ENCODE data around the gene MPI. TPM values are rescaled to one million over a fixed set of nuclear protein-coding genes. Genes with fewer than 3 reads are reported as not detected.

MPI gene
- total and polyA plus RNA-seq, 10 of the 15 experiments (the other 5 are each of a cell fraction or from before 2014, with no cell fraction given): 35.6 to 93.9 (median 44.1) TPM

DNA sequence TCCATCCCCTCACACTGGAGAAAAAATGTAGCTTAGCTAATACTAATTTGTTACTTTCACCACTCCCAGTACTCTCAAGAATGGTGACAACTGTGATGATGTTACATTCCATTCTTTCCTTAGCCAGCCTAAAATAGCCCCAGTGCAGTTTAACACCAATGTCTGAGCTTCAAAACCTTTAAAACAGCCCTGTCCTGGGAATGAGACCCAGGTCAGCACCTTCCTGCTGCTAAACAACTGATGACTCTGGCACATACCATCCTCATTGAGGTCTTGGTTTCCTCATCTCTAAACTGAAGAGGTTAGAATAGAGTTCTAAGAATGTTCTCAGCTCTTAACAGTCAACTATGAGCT, 20.5 kb upstream of the MPI start:
- CTCF ChIA-PET: interaction anchor here (0.6 to 11.2 kb wide), 17 partner anchors 10 to 89 kb away, joined by 3 to 129 read pairs (median 4); partner anchors contain the start of genes CSK, FAM219B and ULK3
- Histone ChIP-seq H3K27me3 (replicated peaks in 1 of 2; ENCODE audit: control insufficient read depth in 2 of 2, insufficient read depth in 2 of 2, low read length in 1 of 2) (no peaks in the 10 kb centered on the region), H3K79me2 (ENCODE audit: control insufficient read depth, insufficient read depth, low read length) (peaks cover 73% of the 10 kb centered on the region), H3K4me1 (ENCODE audit: control insufficient read depth, insufficient read depth, low read length) (peaks cover 40% of the 10 kb centered on the region), H4K20me1 (ENCODE audit: control insufficient read depth, insufficient read depth) (no peaks in the 10 kb centered on the region), H2AFZ (ENCODE audit: control insufficient read depth, low read depth, low read length) (no peak overlapping the region), H3K27ac (ENCODE audit: control insufficient read depth, insufficient read depth) (peak overlapping the region; percentile 94), H3K9ac (ENCODE audit: control insufficient read depth, insufficient read depth, low read length) (peak overlapping the region; percentile 59), H3K4me2 (ENCODE audit: control insufficient read depth, insufficient read depth) (peak overlapping the region; percentile 79), H3K4me3 (peak overlapping the region; percentile 66), H3K9me3 (replicated peaks; ENCODE audit: control insufficient read depth, insufficient read depth, low read length) (peaks cover 12% of the 10 kb centered on the region), H3K36me3 (ENCODE audit: control insufficient read depth in 2 of 2, insufficient read depth in 2 of 2, low read length in 1 of 2) (peaks cover 2 to 19% of the 10 kb centered on the region in 2 experiments; a peak in 3 of 4 replicates)
- FAIRE-seq (no peak), DNase-seq (ENCODE audit: low read depth, low spot score) (no peak), ATAC-seq (no peak)
- POLR2A ChIA-PET: interaction anchor here (0.6 to 5.2 kb wide), 22 partner anchors 11 to 657 kb away, joined by 3 to 80 read pairs (median 6); partner anchors contain the start of genes FAM219B, MPI and ULK3
- RAD21 ChIA-PET (ENCODE audit: unreplicated experiment): interaction anchor here (1.3 to 4.8 kb wide), 19 partner anchors 10 to 98 kb away, joined by 3 to 57 read pairs (median 10); partner anchors contain the start of genes CSK, FAM219B and ULK3
- in situ Hi-C loops (cut with MboI): no loop called here
- BruUV-seq (replicated peaks): no TSS peak
- intact Hi-C loops (cut with micrococcal nuclease; ENCODE audit: unreplicated experiment): no loop called here
- SMC1A ChIA-PET (ENCODE audit: uncharacterized antibody, unreplicated experiment): interaction anchor here (0.7 to 6.5 kb wide), 24 partner anchors 11 to 235 kb away, joined by 3 to 120 read pairs (median 5); partner anchors contain the start of genes FAM219B, MPI and ULK3
- TF ChIP-seq ZNF207 (IDR thresholded peaks at IDR 0.05; ENCODE audit: borderline replicate concordance) (no peak), E2F8 (IDR thresholded peaks at IDR 0.05; ENCODE audit: low read depth, partially characterized antibody) (no peak), RBBP5 (conservative IDR thresholded peaks at IDR 0.05) (no peak), EZH2 (IDR thresholded peaks at IDR 0.05; ENCODE audit: borderline replicate concordance, control insufficient read depth, low read depth, low read length) (no peak), NBN (IDR thresholded peaks at IDR 0.05) (no peak), NR2F1 (conservative IDR thresholded peaks at IDR 0.05) (no peak), ZSCAN29 (IDR thresholded peaks at IDR 0.05) (no peak), MTA2 (IDR thresholded peaks at IDR 0.05; ENCODE audit: low read depth) (no peak), USF2 (IDR thresholded peaks at IDR 0.05; ENCODE audit: borderline replicate concordance, low read depth, low read length) (no peak)
- TF ChIP-seq, protein P1, sequence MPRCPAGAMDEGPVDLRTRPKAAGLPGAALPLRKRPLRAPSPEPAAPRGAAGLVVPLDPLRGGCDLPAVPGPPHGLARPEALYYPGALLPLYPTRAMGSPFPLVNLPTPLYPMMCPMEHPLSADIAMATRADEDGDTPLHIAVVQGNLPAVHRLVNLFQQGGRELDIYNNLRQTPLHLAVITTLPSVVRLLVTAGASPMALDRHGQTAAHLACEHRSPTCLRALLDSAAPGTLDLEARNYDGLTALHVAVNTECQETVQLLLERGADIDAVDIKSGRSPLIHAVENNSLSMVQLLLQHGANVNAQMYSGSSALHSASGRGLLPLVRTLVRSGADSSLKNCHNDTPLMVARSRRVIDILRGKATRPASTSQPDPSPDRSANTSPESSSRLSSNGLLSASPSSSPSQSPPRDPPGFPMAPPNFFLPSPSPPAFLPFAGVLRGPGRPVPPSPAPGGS (IDR thresholded peaks at IDR 0.05; ENCODE audit: borderline replicate concordance, insufficient read depth, low read depth, low read length, poor library complexity, severe bottlenecking): no peak
- TF ChIP-seq, protein P2, sequence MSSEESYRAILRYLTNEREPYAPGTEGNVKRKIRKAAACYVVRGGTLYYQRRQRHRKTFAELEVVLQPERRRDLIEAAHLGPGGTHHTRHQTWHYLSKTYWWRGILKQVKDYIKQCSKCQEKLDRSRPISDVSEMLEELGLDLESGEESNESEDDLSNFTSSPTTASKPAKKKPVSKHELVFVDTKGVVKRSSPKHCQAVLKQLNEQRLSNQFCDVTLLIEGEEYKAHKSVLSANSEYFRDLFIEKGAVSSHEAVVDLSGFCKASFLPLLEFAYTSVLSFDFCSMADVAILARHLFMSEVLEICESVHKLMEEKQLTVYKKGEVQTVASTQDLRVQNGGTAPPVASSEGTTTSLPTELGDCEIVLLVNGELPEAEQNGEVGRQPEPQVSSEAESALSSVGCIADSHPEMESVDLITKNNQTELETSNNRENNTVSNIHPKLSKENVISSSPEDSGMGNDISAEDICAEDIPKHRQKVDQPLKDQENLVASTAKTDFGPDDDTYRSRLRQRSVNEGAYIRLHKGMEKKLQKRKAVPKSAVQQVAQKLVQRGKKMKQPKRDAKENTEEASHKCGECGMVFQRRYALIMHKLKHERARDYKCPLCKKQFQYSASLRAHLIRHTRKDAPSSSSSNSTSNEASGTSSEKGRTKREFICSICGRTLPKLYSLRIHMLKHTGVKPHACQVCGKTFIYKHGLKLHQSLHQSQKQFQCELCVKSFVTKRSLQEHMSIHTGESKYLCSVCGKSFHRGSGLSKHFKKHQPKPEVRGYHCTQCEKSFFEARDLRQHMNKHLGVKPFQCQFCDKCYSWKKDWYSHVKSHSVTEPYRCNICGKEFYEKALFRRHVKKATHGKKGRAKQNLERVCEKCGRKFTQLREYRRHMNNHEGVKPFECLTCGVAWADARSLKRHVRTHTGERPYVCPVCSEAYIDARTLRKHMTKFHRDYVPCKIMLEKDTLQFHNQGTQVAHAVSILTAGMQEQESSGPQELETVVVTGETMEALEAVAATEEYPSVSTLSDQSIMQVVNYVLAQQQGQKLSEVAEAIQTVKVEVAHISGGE (CRISPR knock-in tag; IDR thresholded peaks at IDR 0.05): no peak
- TF ChIP-seq, protein P3, sequence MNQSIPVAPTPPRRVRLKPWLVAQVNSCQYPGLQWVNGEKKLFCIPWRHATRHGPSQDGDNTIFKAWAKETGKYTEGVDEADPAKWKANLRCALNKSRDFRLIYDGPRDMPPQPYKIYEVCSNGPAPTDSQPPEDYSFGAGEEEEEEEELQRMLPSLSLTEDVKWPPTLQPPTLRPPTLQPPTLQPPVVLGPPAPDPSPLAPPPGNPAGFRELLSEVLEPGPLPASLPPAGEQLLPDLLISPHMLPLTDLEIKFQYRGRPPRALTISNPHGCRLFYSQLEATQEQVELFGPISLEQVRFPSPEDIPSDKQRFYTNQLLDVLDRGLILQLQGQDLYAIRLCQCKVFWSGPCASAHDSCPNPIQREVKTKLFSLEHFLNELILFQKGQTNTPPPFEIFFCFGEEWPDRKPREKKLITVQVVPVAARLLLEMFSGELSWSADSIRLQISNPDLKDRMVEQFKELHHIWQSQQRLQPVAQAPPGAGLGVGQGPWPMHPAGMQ (IDR thresholded peaks at IDR 0.05; ENCODE audit: borderline replicate concordance): no peak

All from GM12878 (cell line).